Activated B cell treated with CpG ODN at 0.5 μM for 24 hours (primary cell): Measurements from ENCODE around the gene LAMC1. TPM values are rescaled to one million over a fixed set of nuclear protein-coding genes. Genes with fewer than 3 reads are reported as not detected.

Source experiments
- ATAC-seq: fragments of 200-7000 bp; cut with Tn5 transposase; one replicate; pipeline ENCODE4 v1.10.0; 2021; ENCODE audit warnings: low read depth, mild to moderate bottlenecking, moderate library complexity
- CTCF ChIA-PET: fragments of 350-600 bp; sonication (Branson Sonifier 250); formaldehyde crosslinking; loops from one replicate; lab custom pipeline; 2021; ENCODE audit warnings: antibody characterized with exemption; lab: Charles Lee
- POLR2A ChIA-PET: fragments of 350-600 bp; sonication (Branson Sonifier 250); formaldehyde crosslinking; loops from one replicate; lab custom pipeline; 2021; ENCODE audit warnings: antibody characterized with exemption; lab: Charles Lee
- DNase-seq: peaks from one replicate; pipeline ENCODE4 v3.0.0; 2022
- H3K27ac Mint-ChIP-seq: one replicate; pipeline ENCODE4 v1.8.0; 2020; ENCODE audit warnings: mixed read lengths
- H3K27me3 Mint-ChIP-seq: one replicate; pipeline ENCODE4 v1.8.0; 2021; ENCODE audit warnings: mixed read lengths
- H3K36me3 Mint-ChIP-seq: one replicate; pipeline ENCODE4 v1.8.0; 2021; ENCODE audit warnings: low read depth, mixed read lengths
- H3K4me1 Mint-ChIP-seq: one replicate; pipeline ENCODE4 v1.8.0; 2021; ENCODE audit warnings: mixed read lengths
- H3K4me3 Mint-ChIP-seq: one replicate; pipeline ENCODE4 v1.8.0; 2020; ENCODE audit warnings: mild to moderate bottlenecking, mixed read lengths
- H3K9me3 Mint-ChIP-seq: one replicate; pipeline ENCODE4 v1.8.0; 2020; ENCODE audit warnings: mixed read lengths
- CTCF ChIP-seq: fragments of 200-600 bp; IDR thresholded peaks from one replicate; pipeline ENCODE4 v1.8.0; 2022; ENCODE audit warnings: antibody characterized with exemption, mild to moderate bottlenecking
- intact Hi-C: fragments of 100-400 bp; cut with micrococcal nuclease; formaldehyde crosslinking; loops from one replicate; pipeline ENCODE4 v1.15.1; 2024
- total RNA-seq: library from RNA; stranded (reverse); gene quantifications from 2 replicates; pipeline ENCODE4 v1.2.3, GENCODE V29; 2022

The LAMC1 gene
- total RNA-seq, 1 donor from 2014 or later: 31.8 TPM

GRCh38 chr1:183093066-183093668 is 69.9 kb downstream of the LAMC1 start:
- no peaks in the 10 kb centered on the region for H3K36me3 Mint-ChIP-seq
- H3K27ac Mint-ChIP-seq: no peak overlapping the region
- POLR2A ChIA-PET: no interaction called here
- H3K4me1 Mint-ChIP-seq: peaks cover 5% of the 10 kb centered on the region
- no peak for ATAC-seq
- DNase-seq: no peak
- H3K9me3 Mint-ChIP-seq: no peaks in the 10 kb centered on the region
- intact Hi-C loops: no loop called here
- CTCF ChIA-PET: no interaction called here
- H3K27me3 Mint-ChIP-seq: no peaks in the 10 kb centered on the region
- no peak for TF ChIP-seq CTCF
- no peak overlapping the region for H3K4me3 Mint-ChIP-seq

GRCh38 chr1:183093786-183094298 is 70.6 kb downstream of the LAMC1 start:
- Mint-ChIP-seq H3K27ac (no peak overlapping the region), H3K27me3 (no peaks in the 10 kb centered on the region), H3K4me1 (peaks cover 5% of the 10 kb centered on the region), H3K36me3 (no peaks in the 10 kb centered on the region), H3K9me3 (no peaks in the 10 kb centered on the region), H3K4me3 (no peak overlapping the region)
- CTCF ChIA-PET: interaction anchor here (0.7 kb wide), 1 partner anchor 34 kb away, joined by 3 read pairs; no protein-coding TSS in a partner anchor
- POLR2A ChIA-PET: no interaction called here
- TF ChIP-seq CTCF: no peak
- intact Hi-C loops: no loop called here
- ATAC-seq (no peak), DNase-seq (no peak)

- Mint-ChIP-seq H3K4me3 (no peak overlapping the region), H3K9me3 (no peaks in the 10 kb centered on the region), H3K27me3 (no peaks in the 10 kb centered on the region), H3K4me1 (peaks cover 5% of the 10 kb centered on the region), H3K36me3 (no peaks in the 10 kb centered on the region), H3K27ac (no peak overlapping the region)
- intact Hi-C loops: no loop called here
- ATAC-seq (no peak), DNase-seq (no peak)
- no peak for TF ChIP-seq CTCF
- CTCF ChIA-PET: interaction anchor here (0.7 kb wide), 1 partner anchor 34 kb away, joined by 3 read pairs; no protein-coding TSS in a partner anchor
- POLR2A ChIA-PET: no interaction called here
Observed at GRCh38 chr1:183094351-183094750, 71.1 kb downstream of the LAMC1 start.

GRCh38 chr1:183096351-183096750 is 73.1 kb downstream of the LAMC1 start:
- ATAC-seq: no peak
- POLR2A ChIA-PET: no interaction called here
- DNase-seq: no peak
- CTCF ChIA-PET: no interaction called here
- Mint-ChIP-seq H3K27ac (no peak overlapping the region), H3K4me3 (no peak overlapping the region), H3K9me3 (no peaks in the 10 kb centered on the region), H3K27me3 (no peaks in the 10 kb centered on the region), H3K36me3 (no peaks in the 10 kb centered on the region), H3K4me1 (peaks cover under 1% of the 10 kb centered on the region)
- intact Hi-C loops: no loop called here
- no peak for TF ChIP-seq CTCF

- no peak for TF ChIP-seq CTCF
- no peaks in the 10 kb centered on the region for H3K9me3 Mint-ChIP-seq
- H3K27me3 Mint-ChIP-seq: no peaks in the 10 kb centered on the region
- no peak overlapping the region for H3K4me3 Mint-ChIP-seq
- CTCF ChIA-PET: no interaction called here
- POLR2A ChIA-PET: no interaction called here
- H3K27ac Mint-ChIP-seq: no peak overlapping the region
- no peaks in the 10 kb centered on the region for H3K36me3 Mint-ChIP-seq
- peaks cover 6% of the 10 kb centered on the region for H3K4me1 Mint-ChIP-seq
- no peak for ATAC-seq
- intact Hi-C loops: no loop called here
- DNase-seq: no peak
Observed at GRCh38 chr1:183096894-183097293, 73.7 kb downstream of the LAMC1 start.
